B cell (primary cell): ENCODE data around the gene FBXW4. TPM values are rescaled to one million over a fixed set of nuclear protein-coding genes. Genes with fewer than 3 reads are reported as not detected.

Experiments used
- ATAC-seq: fragments of 200-7000 bp; cut with Tn5 transposase; one replicate; pipeline ENCODE4 v1.10.0; 2021; ENCODE audit warnings: low read depth, mild to moderate bottlenecking, moderate number of reproducible peaks, moderate library complexity
- CTCF ChIA-PET: fragments of 350-600 bp; sonication (Branson Sonifier 250); formaldehyde crosslinking; loops from one replicate; lab custom pipeline; 2021; ENCODE audit warnings: antibody characterized with exemption, inconsistent platforms; lab: Charles Lee
- POLR2A ChIA-PET: fragments of 350-600 bp; sonication (Branson Sonifier 250); formaldehyde crosslinking; loops from one replicate; lab custom pipeline; 2021; ENCODE audit warnings: antibody characterized with exemption; lab: Charles Lee
- DNase-seq: peaks from one replicate; pipeline ENCODE4 v3.0.0; 2013
- H2AFZ ChIP-seq: 2 replicates; pipeline ENCODE4 v1.6.1; 2012; ENCODE audit warnings: mild to moderate bottlenecking, low read depth, low read length; ENCODE audit not compliant: insufficient read depth, poor library complexity, severe bottlenecking
- H3K27ac ChIP-seq, 2 donors: 1 replicate in 1 of 2; 2 replicates in 1 of 2; pipeline ENCODE4 v1.5.1; 2012 to 2013; ENCODE audit warnings: low read length in 2 of 2, mild to moderate bottlenecking in 2 of 2, moderate library complexity in 1 of 2
- H3K27me3 ChIP-seq, 4 experiments: fragments of 200-600 bp in 1 of 4; sonication (generic) in 1 of 4; replicated peaks in 1 of 4; 1 replicate in 2 of 4; 2 replicates in 2 of 4; pipeline versions ENCODE4 v1.6.1 to v1.7.0; 2013 to 2016; ENCODE audit warnings: low read length in 3 of 4, mild to moderate bottlenecking in 2 of 4, mixed read lengths in 1 of 4, moderate library complexity in 1 of 4; ENCODE audit not compliant: insufficient read depth in 4 of 4, control insufficient read depth in 3 of 4; ENCODE audit errors: control extremely low read depth in 1 of 4
- H3K36me3 ChIP-seq, 2 experiments: replicated peaks in 1 of 2; 1 replicate in 1 of 2; 2 replicates in 1 of 2; pipeline versions ENCODE4 v1.6.1 to v1.7.1; 2013; ENCODE audit warnings: low read length in 1 of 2; ENCODE audit not compliant: insufficient read depth in 2 of 2, control insufficient read depth in 1 of 2; ENCODE audit errors: control extremely low read depth in 1 of 2, extremely low read depth in 1 of 2
- H3K4me1 ChIP-seq, 2 donors: fragments of 200-600 bp in 1 of 2; sonication (generic) in 1 of 2; 1 replicate in 1 of 2; 2 replicates in 1 of 2; pipeline versions ENCODE4 v1.5.1 to v1.6.1; 2013 to 2017; ENCODE audit warnings: low read length in 2 of 2; ENCODE audit not compliant: control insufficient read depth in 2 of 2, insufficient read depth in 2 of 2
- H3K4me2 ChIP-seq: replicated peaks from 2 replicates; pipeline ENCODE3; 2012; ENCODE audit warnings: mild to moderate bottlenecking, low read depth, low read length; ENCODE audit not compliant: poor library complexity, severe bottlenecking
- H3K4me3 ChIP-seq, 5 experiments: fragments of 200-600 bp in 1 of 5; sonication (generic) in 1 of 5; 1 replicate in 3 of 5; 2 replicates in 2 of 5; pipeline versions ENCODE4 v1.5.1 to v1.7.0; 2011 to 2016; ENCODE audit warnings: low read length in 4 of 5, mild to moderate bottlenecking in 4 of 5, low read depth in 2 of 5, control low read depth in 1 of 5, moderate library complexity in 1 of 5; ENCODE audit not compliant: insufficient read depth in 1 of 5; ENCODE audit errors: control extremely low read depth in 1 of 5, extremely low read depth in 1 of 5
- H3K79me2 ChIP-seq: fragments of 200-600 bp; sonication (generic); one replicate; pipeline ENCODE4 v1.6.0; 2016; ENCODE audit warnings: low read length; ENCODE audit not compliant: control insufficient read depth, insufficient read depth
- H3K9ac ChIP-seq: fragments of 200-600 bp; sonication (generic); 2 replicates; pipeline ENCODE4 v1.6.1; 2017; ENCODE audit warnings: mild to moderate bottlenecking, low read length, moderate library complexity
- H3K9me3 ChIP-seq, 3 donors: one replicate each; pipeline versions ENCODE4 v1.6.1 to v1.7.1; 2013; ENCODE audit warnings: low read length in 2 of 3; ENCODE audit not compliant: control insufficient read depth in 2 of 3, insufficient read depth in 1 of 3; ENCODE audit errors: control extremely low read depth in 1 of 3
- H4K20me1 ChIP-seq: 2 replicates; pipeline ENCODE4 v1.6.0; 2012; ENCODE audit warnings: mild to moderate bottlenecking, low read length; ENCODE audit not compliant: insufficient read depth, control insufficient read depth, poor library complexity, severe bottlenecking
- H3K27ac Mint-ChIP-seq: one replicate; pipeline ENCODE4 v1.8.0; 2021; ENCODE audit warnings: mixed read lengths
- H3K27me3 Mint-ChIP-seq: one replicate; pipeline ENCODE4 v1.8.0; 2021; ENCODE audit warnings: mixed read lengths
- H3K4me1 Mint-ChIP-seq: one replicate; pipeline ENCODE4 v1.8.0; 2021; ENCODE audit warnings: mixed read lengths
- H3K4me3 Mint-ChIP-seq: one replicate; pipeline ENCODE4 v1.8.0; 2021; ENCODE audit warnings: mixed read lengths
- H3K9me3 Mint-ChIP-seq: one replicate; pipeline ENCODE4 v1.8.0; 2022; ENCODE audit warnings: mixed read lengths; ENCODE audit not compliant: insufficient read depth
- EZH2 ChIP-seq: IDR thresholded peaks from 2 replicates; pipeline ENCODE4 v1.6.1; 2012; ENCODE audit warnings: borderline replicate concordance, low read depth, mild to moderate bottlenecking, moderate library complexity, low read length; ENCODE audit not compliant: insufficient read depth, poor library complexity, severe bottlenecking
- WGBS: methylation state at CpG from one replicate; pipeline ENCODE4 v1.1.5; 2013; ENCODE audit warnings: missing lambda C conversion rate; ENCODE audit not compliant: insufficient coverage; 5-methylcytosine and 5-hydroxymethylcytosine counted together
- intact Hi-C: fragments of 100-400 bp; cut with micrococcal nuclease; formaldehyde crosslinking; loops from one replicate; pipeline ENCODE4 v1.10.0; 2022
- polyA plus RNA-seq: library from polyadenylated mRNA; depleted of rRNA; stranded (reverse); fragments of >200 nt; gene quantifications from 2 replicates; pipeline ENCODE4 v1.2.3, GENCODE V29; 2012
- total RNA-seq, 2 donors: library from RNA; stranded (reverse); fragments of 120-200 nt in 1 of 2; gene quantifications; 1 replicate in 1 of 2; 2 replicates in 1 of 2; pipeline versions ENCODE4 v1.2.3 to v1.2.4, GENCODE V29; 2013 to 2022
- TF ChIP-seq, protein P1 (sequence below): fragments of 200-600 bp; IDR thresholded peaks from one replicate; pipeline ENCODE4 v1.8.0; 2022; ENCODE audit warnings: antibody characterized with exemption, mild to moderate bottlenecking

FBXW4 gene
- total and polyA plus RNA-seq, 2 donors (not counting 1 experiment from before 2014, with no cell fraction given) = 72.9 to 99.6 TPM

DNA sequence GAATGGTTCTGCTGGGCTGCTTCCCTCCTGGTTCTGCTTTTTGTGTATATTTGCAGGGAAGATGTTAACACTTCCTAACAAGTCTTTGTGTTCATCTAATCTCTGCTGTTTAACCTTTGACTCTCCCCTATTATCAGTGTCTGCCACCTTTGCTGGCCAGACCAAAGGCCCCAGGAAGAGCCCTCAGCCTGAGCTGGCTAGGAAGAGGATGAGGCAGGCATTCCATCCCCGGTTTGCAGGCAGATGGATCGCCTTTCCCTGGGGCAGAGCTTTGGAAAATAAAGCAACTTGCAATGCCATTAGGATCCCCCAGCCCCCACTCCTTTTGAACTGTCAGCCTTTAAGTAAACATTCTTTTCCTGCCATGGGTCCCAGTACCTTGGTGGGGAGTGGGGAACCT, 87.8 kb downstream of the FBXW4 start:
- no peaks in the 10 kb centered on the region for H4K20me1 ChIP-seq
- H3K27me3 ChIP-seq = no peaks in the 10 kb centered on the region
- ChIA-PET CTCF (no interaction called here), POLR2A (no interaction called here)
- WGBS = 72% methylated on average over 2 of the region's 2 CpGs
- H3K27ac ChIP-seq = no peak overlapping the region
- H3K9me3 ChIP-seq = peaks cover 0 to 3% (median 0%) of the 10 kb centered on the region in 3 donors
- intact Hi-C loops = no loop called here
- H3K27ac Mint-ChIP-seq = no peak overlapping the region
- no peaks in the 10 kb centered on the region for H3K9me3 Mint-ChIP-seq
- TF ChIP-seq, protein P1, sequence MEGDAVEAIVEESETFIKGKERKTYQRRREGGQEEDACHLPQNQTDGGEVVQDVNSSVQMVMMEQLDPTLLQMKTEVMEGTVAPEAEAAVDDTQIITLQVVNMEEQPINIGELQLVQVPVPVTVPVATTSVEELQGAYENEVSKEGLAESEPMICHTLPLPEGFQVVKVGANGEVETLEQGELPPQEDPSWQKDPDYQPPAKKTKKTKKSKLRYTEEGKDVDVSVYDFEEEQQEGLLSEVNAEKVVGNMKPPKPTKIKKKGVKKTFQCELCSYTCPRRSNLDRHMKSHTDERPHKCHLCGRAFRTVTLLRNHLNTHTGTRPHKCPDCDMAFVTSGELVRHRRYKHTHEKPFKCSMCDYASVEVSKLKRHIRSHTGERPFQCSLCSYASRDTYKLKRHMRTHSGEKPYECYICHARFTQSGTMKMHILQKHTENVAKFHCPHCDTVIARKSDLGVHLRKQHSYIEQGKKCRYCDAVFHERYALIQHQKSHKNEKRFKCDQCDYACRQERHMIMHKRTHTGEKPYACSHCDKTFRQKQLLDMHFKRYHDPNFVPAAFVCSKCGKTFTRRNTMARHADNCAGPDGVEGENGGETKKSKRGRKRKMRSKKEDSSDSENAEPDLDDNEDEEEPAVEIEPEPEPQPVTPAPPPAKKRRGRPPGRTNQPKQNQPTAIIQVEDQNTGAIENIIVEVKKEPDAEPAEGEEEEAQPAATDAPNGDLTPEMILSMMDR = no peak
- no peak for TF ChIP-seq EZH2
- H3K4me3 Mint-ChIP-seq = no peak overlapping the region
- no peak for ATAC-seq
- no peaks in the 10 kb centered on the region for H3K27me3 Mint-ChIP-seq
- no peak overlapping the region for H3K4me3 ChIP-seq
- DNase-seq = no peak
- H2AFZ ChIP-seq = no peak overlapping the region
- no peaks in the 10 kb centered on the region for H3K79me2 ChIP-seq
- H3K4me1 ChIP-seq = no peaks in the 10 kb centered on the region
- no peaks in the 10 kb centered on the region for H3K4me1 Mint-ChIP-seq
- H3K36me3 ChIP-seq = peaks cover 0 to 53% of the 10 kb centered on the region in 2 experiments
- no peak overlapping the region for H3K4me2 ChIP-seq
- no peak overlapping the region for H3K9ac ChIP-seq

DNA sequence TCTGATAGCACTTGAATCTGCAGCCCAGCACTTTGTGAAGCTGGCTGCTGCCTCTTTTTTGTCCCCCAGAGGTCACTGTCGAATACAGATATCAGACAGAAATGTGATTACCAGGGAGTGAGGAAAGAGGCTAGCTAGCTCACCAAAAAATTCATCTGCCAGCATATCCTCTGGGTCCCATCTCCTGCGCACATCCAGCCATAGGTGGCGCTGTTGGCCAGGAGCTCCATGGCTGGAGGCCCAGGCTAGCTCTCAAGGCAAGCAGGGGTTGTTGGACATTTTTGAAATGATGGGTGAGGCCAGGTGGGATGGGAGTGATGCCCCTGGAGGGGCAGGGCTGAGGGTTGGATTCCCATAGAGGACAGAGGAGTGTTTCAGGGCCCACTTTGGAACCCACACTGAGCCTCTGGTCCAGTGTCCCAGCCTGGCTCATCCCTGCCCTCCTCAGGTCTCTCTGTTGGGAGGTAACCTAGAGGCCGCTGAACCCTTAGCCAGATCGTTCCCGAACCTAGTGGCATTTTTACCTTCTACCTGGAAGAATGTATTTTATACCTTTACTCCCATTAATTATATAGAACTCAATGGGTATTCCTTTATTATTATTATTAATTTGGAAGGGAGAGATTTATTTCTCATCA, 92.1 kb downstream of the FBXW4 start:
- peak; percentile 53 for ATAC-seq
- H3K27ac Mint-ChIP-seq = no peak overlapping the region
- Histone ChIP-seq H3K9ac (no peak overlapping the region), H3K36me3 (peaks cover 0 to 16% of the 10 kb centered on the region in 2 experiments), H4K20me1 (no peaks in the 10 kb centered on the region), H2AFZ (no peak overlapping the region), H3K4me3 (no peak overlapping the region), H3K79me2 (no peaks in the 10 kb centered on the region), H3K9me3 (peaks cover 0 to 3% (median 0%) of the 10 kb centered on the region in 3 donors), H3K4me1 (no peaks in the 10 kb centered on the region), H3K27ac (no peak overlapping the region), H3K4me2 (no peak overlapping the region), H3K27me3 (no peaks in the 10 kb centered on the region)
- intact Hi-C loops = no loop called here
- no peaks in the 10 kb centered on the region for H3K27me3 Mint-ChIP-seq
- no peaks in the 10 kb centered on the region for H3K9me3 Mint-ChIP-seq
- H3K4me3 Mint-ChIP-seq = no peak overlapping the region
- 54% methylated on average over 3 of the region's 6 CpGs for WGBS
- ChIA-PET POLR2A (no interaction called here), CTCF (interaction anchor here (0.6 to 3.5 kb wide), 11 partner anchors 9 to 554 kb away, joined by 3 to 28 read pairs (median 3); partner anchors contain the start of gene NPM3)
- H3K4me1 Mint-ChIP-seq = no peaks in the 10 kb centered on the region
- TF ChIP-seq, protein P1 = peak; percentile 82
- no peak for TF ChIP-seq EZH2
- DNase-seq = peak; percentile 64
